Astrocyte (in vitro differentiated cells and primary cell): ENCODE data around the gene SRCAP. TPM values are rescaled to one million over a fixed set of nuclear protein-coding genes. Genes with fewer than 3 reads are reported as not detected.

Experiments used
- DNase-seq: peaks from one replicate; pipeline ENCODE4 v3.0.0-alpha.2; 2010; ENCODE audit warnings: low read depth
- FAIRE-seq: peaks from 2 replicates; lab custom pipeline; 2011; peaks lifted over from hg19 to GRCh38; lab: Jason Lieb, UNC
- H2AFZ ChIP-seq: 2 replicates; pipeline ENCODE4 v1.6.0; 2012; ENCODE audit warnings: low read depth, low read length, inconsistent platforms
- H3K27ac ChIP-seq: 2 replicates; pipeline ENCODE4 v1.5.1; 2011; ENCODE audit warnings: low read depth, low read length, inconsistent platforms
- H3K27me3 ChIP-seq: 2 replicates; pipeline ENCODE4 v1.6.0; 2011; ENCODE audit warnings: low read length, inconsistent platforms; ENCODE audit not compliant: insufficient read depth
- H3K36me3 ChIP-seq: 2 replicates; pipeline ENCODE4 v1.5.1; 2011; ENCODE audit warnings: low read length, inconsistent platforms; ENCODE audit not compliant: insufficient read depth
- H3K4me1 ChIP-seq: 2 replicates; pipeline ENCODE4 v1.5.1; 2011; ENCODE audit warnings: low read length, inconsistent platforms; ENCODE audit not compliant: insufficient read depth
- H3K4me2 ChIP-seq: 2 replicates; pipeline ENCODE4 v1.6.0; 2012; ENCODE audit warnings: low read length, inconsistent platforms
- H3K4me3 ChIP-seq: 2 replicates; pipeline ENCODE4 v1.5.1; 2011; ENCODE audit warnings: low read depth, mild to moderate bottlenecking, low read length, inconsistent platforms; ENCODE audit not compliant: insufficient read depth
- H3K79me2 ChIP-seq: 2 replicates; pipeline ENCODE4 v1.6.0; 2012; ENCODE audit warnings: mild to moderate bottlenecking, low read length, inconsistent platforms; ENCODE audit not compliant: insufficient read depth
- H3K9ac ChIP-seq: 2 replicates; pipeline ENCODE4 v1.6.0; 2012; ENCODE audit warnings: mild to moderate bottlenecking, low read length, inconsistent platforms
- H3K9me3 ChIP-seq: 2 replicates; pipeline ENCODE4 v1.5.1; 2012; ENCODE audit warnings: low read depth, mild to moderate bottlenecking, low read length, inconsistent platforms; ENCODE audit not compliant: insufficient read depth
- H4K20me1 ChIP-seq: 2 replicates; pipeline ENCODE4 v1.6.0; 2012; ENCODE audit warnings: low read length, inconsistent platforms; ENCODE audit not compliant: insufficient read depth
- H3K27ac Mint-ChIP-seq: one replicate; pipeline ENCODE4 v1.8.0; 2021; ENCODE audit warnings: mild to moderate bottlenecking, mixed read lengths; ENCODE audit not compliant: unreplicated experiment
- H3K27me3 Mint-ChIP-seq: one replicate; pipeline ENCODE4 v1.8.0; 2021; ENCODE audit warnings: low read depth, mixed read lengths; ENCODE audit not compliant: unreplicated experiment
- H3K36me3 Mint-ChIP-seq: one replicate; pipeline ENCODE4 v1.8.0; 2021; ENCODE audit warnings: low read depth, mixed read lengths; ENCODE audit not compliant: unreplicated experiment
- H3K4me1 Mint-ChIP-seq: one replicate; pipeline ENCODE4 v1.8.0; 2021; ENCODE audit warnings: low read depth, mixed read lengths; ENCODE audit not compliant: unreplicated experiment
- H3K4me3 Mint-ChIP-seq: one replicate; pipeline ENCODE4 v1.8.0; 2021; ENCODE audit warnings: mild to moderate bottlenecking, moderate library complexity, mixed read lengths; ENCODE audit not compliant: unreplicated experiment
- H3K9me3 Mint-ChIP-seq: one replicate; pipeline ENCODE4 v1.8.0; 2021; ENCODE audit warnings: mild to moderate bottlenecking, mixed read lengths; ENCODE audit not compliant: unreplicated experiment
- CTCF ChIP-seq: IDR thresholded peaks from 2 replicates; pipeline ENCODE4 v1.5.1; 2011; ENCODE audit warnings: low read depth, mild to moderate bottlenecking, inconsistent platforms, low read length, moderate library complexity; ENCODE audit not compliant: insufficient read depth
- EZH2 ChIP-seq: IDR thresholded peaks from 2 replicates; pipeline ENCODE4 v1.6.1; 2012; ENCODE audit warnings: mild to moderate bottlenecking, low read length, inconsistent platforms; ENCODE audit not compliant: insufficient read depth
- total RNA-seq: library from RNA; stranded (reverse); gene quantifications from 2 replicates; pipeline ENCODE4 v1.2.1, GENCODE V29; 2021

The SRCAP gene
- total RNA-seq, 1 donor from 2014 or later = 50.4 TPM

- Histone ChIP-seq H3K9ac (peak overlapping the region; percentile 22), H3K27me3 (no peaks in the 10 kb centered on the region), H3K4me2 (peak overlapping the region; percentile 30), H2AFZ (no peak overlapping the region), H3K27ac (no peak overlapping the region), H3K79me2 (peaks cover 76% of the 10 kb centered on the region), H3K4me3 (no peak overlapping the region), H4K20me1 (peaks cover 78% of the 10 kb centered on the region), H3K9me3 (no peaks in the 10 kb centered on the region), H3K36me3 (peaks cover 40% of the 10 kb centered on the region), H3K4me1 (peaks cover 23% of the 10 kb centered on the region)
- Mint-ChIP-seq H3K9me3 (no peaks in the 10 kb centered on the region), H3K4me1 (peaks cover 25% of the 10 kb centered on the region), H3K27me3 (no peaks in the 10 kb centered on the region), H3K4me3 (no peak overlapping the region), H3K27ac (no peak overlapping the region), H3K36me3 (peaks cover 31% of the 10 kb centered on the region)
- DNase-seq (no peak), FAIRE-seq (no peak)
- TF ChIP-seq EZH2 = no peak
- no peak for TF ChIP-seq CTCF
Measured at GRCh38 chr16:30663820-30664219, 35.2 kb upstream of the SRCAP start.

- peaks cover 42% of the 10 kb centered on the region for H3K36me3 ChIP-seq
Measured at GRCh38 chr16:30664616-30665109, 34.3 kb upstream of the SRCAP start.

More at GRCh38 chr16:30664616-30665109, 34.3 kb upstream of the SRCAP start:
- H3K9me3 Mint-ChIP-seq = no peaks in the 10 kb centered on the region
- no peak for DNase-seq
- H3K4me1 Mint-ChIP-seq = peaks cover 25% of the 10 kb centered on the region
- no peaks in the 10 kb centered on the region for H3K27me3 Mint-ChIP-seq
- H3K9me3 ChIP-seq = no peaks in the 10 kb centered on the region
- no peak overlapping the region for H2AFZ ChIP-seq
- H3K27ac ChIP-seq = no peak overlapping the region
- no peaks in the 10 kb centered on the region for H3K27me3 ChIP-seq
- H4K20me1 ChIP-seq = peaks cover 82% of the 10 kb centered on the region
- H3K4me1 ChIP-seq = peaks cover 23% of the 10 kb centered on the region
- H3K9ac ChIP-seq = no peak overlapping the region
- no peak overlapping the region for H3K4me3 ChIP-seq
- no peak for TF ChIP-seq EZH2
- no peak for TF ChIP-seq CTCF
- FAIRE-seq = no peak
- H3K79me2 ChIP-seq = peaks cover 74% of the 10 kb centered on the region
- no peak overlapping the region for H3K27ac Mint-ChIP-seq
- no peak overlapping the region for H3K4me2 ChIP-seq
- peaks cover 31% of the 10 kb centered on the region for H3K36me3 Mint-ChIP-seq
- H3K4me3 Mint-ChIP-seq = no peak overlapping the region
